ENCODE measurements around the gene RGS2.

- TF ChIP-seq CTCF (IDR thresholded peaks at IDR 0.05) (no peak), POLR2A (IDR thresholded peaks at IDR 0.05) (no peak)
Measured at GRCh38 chr1:192830595-192831246, 21.9 kb downstream of the RGS2 start.
